Stimulated activated CD8-positive, alpha-beta memory T cell treated with anti-CD3 and anti-CD28 coated beads, Interleukin-4, amount 100 ng/mL, for 1 hour (primary cell): ENCODE measurements around the gene ZBTB44.
"Not testable (repeated sequence)": the region's sequence is repeated elsewhere in the genome, so short reads cannot be mapped to it uniquely, and the experiment has no call there.

Experiments used
- DNase-seq, 2 donors: peaks; one replicate each; pipeline ENCODE4 v3.0.0-alpha.2; 2020; ENCODE audit warnings: low read depth in 2 of 2, low spot score in 1 of 2

ZBTB44 gene, protein sequence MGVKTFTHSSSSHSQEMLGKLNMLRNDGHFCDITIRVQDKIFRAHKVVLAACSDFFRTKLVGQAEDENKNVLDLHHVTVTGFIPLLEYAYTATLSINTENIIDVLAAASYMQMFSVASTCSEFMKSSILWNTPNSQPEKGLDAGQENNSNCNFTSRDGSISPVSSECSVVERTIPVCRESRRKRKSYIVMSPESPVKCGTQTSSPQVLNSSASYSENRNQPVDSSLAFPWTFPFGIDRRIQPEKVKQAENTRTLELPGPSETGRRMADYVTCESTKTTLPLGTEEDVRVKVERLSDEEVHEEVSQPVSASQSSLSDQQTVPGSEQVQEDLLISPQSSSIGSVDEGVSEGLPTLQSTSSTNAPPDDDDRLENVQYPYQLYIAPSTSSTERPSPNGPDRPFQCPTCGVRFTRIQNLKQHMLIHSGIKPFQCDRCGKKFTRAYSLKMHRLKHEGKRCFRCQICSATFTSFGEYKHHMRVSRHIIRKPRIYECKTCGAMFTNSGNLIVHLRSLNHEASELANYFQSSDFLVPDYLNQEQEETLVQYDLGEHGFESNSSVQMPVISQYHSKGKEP

DNA sequence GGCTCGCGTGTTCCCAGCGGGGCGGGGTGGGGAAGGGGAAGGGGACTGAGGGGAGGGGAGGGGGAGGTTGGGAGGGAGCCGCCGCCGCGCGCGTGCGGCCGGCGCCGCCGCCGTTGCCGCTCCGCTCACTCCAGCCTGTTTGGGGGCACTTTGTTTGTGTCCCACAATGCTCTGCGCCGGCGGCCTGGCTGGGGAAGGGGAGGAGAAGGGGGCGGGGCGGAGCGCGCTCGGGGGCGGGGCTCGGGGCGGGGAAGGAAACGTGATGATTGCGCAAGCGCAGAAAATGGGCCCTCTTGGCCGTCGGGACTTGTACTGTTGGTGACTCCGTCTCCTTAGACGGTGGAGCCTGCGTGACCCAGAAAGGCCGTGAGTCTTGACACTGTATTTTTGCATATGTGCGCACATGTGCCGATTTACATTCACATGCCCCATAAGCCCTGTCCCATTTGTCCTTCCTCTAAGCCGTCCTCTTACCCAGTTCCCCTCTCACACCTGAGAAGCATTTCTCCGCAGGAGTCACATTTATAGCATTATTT lies at the start of gene ZBTB44:
TSS of gene ZBTB44 (minus strand) at position 168 of the 536 bp plus-strand sequence. CDS start 53,044 bp downstream, outside the sequence.
- DNase-seq, result peak; percentile 80 to 85

DNA sequence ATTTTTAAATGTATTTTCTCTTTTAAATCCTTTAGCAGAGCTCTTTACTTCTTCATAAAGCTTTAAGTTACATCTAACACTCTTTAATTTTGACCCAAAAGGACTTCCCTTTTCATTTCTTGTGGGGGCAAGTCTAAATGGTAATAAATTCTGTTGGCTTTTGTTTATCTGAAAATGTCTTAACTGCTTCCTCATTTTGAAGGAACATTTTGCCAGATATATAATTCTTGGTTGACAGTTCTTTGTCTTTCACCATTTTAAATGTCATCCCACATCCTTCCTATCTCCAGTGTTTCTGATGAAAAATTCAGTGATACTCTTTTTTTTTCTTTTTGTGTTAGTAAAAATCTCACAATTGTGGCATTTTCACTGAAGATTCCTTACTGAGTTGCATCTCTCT lies 44.7 kb upstream of the ZBTB44 start:
- no peak for DNase-seq

DNA sequence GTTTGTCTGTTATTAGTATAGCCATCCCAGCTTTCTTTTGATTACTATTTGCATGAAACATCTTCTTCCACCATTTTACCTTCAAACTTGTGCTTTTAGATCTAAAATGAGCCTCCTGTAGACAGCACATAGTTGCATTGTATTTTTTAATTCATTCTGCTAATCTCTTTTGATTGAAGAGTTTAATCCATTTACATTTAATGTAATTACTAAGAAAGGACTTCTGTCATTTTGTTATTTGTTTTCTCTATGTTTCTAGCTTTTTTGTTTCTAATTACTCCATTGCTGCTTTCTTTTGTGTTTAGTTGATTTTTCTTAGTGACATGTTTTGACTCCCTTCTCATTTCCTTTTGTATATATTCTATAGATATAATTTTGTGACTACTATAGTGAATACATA lies 43.7 kb upstream of the ZBTB44 start:
- DNase-seq, result no peak

DNA sequence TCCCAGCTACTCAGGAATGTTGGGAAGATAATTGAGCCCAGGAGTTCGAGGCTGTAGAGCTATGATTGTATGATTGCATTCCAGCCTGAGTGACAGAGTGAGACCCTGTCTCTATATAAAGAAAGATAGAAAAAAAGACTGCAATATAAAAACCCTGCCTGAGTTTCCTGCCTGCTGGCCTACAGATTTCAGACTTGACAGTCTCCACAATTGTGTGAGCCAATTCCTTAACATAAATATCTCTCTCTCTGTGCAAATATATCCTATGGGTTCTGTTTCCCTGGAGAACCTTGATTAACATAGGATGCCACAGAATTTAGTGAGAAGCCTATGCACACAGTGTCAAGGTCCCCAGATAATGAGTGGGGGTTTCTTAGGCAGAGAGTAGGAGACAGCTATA lies 32.5 kb upstream of the ZBTB44 start:
- no peak for DNase-seq

DNA sequence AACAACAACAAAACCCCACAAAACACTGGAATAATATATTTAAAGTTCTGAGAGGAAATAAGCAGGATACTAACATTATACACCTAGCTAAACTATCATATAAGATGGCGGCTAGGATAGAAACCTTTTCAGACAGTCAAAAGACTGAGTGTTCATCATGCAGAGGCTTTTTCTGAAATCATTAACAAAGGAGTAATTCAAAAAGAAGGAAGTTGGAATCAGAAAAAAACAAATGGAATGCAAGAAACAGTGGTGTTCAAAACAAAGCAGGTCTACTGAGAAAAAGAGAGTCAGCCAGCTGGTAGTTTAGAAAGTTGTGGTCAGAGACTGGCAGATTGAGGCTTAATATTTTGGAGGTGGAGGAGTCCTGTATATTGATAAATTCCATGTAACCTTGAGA lies 30.1 kb upstream of the ZBTB44 start:
- no peak for DNase-seq

DNA sequence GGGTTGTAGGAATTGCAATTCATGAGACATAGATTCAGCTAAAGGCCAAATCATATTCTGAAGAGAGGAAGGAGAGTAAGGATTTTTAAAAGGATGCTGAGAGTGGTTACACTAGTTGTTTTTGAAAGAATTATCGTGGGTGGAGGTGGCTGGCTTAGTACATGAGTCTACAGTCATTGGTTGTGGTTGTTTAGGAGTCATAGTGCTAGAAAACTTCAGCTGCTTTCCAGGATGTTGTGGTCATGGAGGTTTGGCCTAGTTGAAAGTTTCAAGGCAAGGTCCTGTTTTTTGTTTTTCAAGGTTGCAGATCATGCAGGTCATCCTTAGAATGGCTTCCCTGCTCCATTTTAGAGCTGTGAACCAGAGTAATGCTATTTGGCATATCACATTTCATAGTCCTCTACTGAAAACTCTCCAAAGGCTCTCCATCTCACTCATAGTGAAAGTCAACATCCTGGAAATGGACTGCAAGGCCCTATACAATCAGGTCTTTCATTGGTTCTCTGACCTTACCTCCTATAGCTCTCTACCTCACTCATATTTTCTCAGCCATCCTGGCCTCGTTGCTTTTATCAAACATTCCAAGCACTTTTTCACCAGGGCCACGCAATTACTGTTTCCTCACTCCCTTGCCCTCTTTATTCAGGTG lies 26.1 kb upstream of the ZBTB44 start:
- DNase-seq, result no peak

DNA sequence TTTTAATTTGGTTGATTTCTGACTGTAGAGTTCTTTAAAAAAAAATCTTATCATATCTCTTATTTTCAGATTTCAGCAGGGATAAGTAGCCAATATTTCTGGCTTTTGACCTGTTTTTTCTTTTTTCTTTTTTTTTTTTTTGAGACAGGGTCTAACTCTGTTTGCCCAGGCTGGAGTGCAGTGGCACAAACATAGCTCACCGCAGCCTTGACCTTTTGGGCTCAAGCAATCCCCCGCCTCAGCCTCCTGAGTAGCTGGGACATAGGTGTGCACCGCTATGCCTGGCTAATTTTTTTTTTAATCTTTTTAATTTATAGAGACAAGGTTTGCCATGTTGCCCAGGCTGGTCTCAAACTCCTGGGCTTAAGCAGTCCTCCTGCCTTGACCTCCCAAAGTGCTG lies 23.9 kb upstream of the ZBTB44 start:
- no peak for DNase-seq

DNA sequence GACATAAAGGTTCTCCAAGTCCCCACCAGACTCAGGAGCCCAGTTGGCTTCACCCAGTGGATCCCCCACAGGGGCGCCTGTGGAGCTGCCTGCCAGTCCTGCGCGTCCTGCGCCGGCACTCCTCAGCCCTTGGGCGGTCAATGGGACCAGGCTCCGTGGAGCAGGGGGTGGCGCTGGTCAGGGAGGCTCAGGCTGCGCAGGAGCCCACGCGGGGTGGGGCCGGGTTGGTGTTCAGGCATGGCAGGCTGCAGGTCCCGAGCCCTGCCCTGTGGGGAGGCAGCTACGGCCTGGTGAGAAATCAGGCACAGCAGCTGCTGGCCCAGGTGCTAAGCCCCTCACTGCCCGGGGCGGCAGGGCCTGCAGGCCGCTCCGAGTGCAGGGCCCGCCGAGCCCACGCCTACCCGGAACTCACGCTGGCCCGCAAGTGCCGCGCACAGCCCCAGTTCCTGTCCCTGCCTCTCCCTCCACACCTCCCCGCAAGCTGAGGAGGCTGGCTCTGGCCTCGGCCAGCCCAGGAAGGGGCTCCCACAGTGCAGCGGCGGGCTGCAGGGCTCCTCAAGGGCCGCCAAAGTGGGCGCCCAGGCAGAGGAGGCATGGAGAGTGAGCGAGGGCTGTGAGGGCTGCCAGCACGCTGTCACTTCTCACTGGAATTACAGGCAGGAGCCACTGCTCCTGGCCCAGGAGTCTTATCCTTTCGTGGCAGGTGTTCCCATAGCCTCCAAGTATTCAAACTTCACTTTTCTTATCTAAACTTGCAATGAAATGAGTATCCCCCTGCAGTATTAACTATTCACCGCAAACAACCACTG lies 22.8 kb upstream of the ZBTB44 start:
- DNase-seq, result no peak

DNA sequence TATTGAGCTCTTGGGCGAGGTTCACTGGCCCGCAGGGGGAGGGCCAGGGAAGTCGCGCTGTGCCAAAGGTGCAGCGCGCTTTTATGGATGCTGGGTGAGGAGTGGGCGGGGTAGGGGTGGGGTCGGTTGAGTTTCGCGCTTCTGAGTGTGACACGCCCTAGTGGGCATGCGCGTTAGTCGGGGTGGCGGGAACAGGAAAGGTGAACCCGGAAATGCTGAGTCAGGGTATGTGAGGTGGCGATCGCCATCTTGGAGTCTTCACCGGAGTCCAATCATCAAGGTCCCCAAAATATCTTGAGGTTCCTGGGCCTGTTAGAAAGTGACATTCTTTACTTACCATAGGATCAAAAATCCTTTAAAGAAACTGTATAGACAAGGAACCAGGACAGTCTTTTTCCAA lies 16.7 kb upstream of the ZBTB44 start:
- DNase-seq, result not testable (repeated sequence)

DNA sequence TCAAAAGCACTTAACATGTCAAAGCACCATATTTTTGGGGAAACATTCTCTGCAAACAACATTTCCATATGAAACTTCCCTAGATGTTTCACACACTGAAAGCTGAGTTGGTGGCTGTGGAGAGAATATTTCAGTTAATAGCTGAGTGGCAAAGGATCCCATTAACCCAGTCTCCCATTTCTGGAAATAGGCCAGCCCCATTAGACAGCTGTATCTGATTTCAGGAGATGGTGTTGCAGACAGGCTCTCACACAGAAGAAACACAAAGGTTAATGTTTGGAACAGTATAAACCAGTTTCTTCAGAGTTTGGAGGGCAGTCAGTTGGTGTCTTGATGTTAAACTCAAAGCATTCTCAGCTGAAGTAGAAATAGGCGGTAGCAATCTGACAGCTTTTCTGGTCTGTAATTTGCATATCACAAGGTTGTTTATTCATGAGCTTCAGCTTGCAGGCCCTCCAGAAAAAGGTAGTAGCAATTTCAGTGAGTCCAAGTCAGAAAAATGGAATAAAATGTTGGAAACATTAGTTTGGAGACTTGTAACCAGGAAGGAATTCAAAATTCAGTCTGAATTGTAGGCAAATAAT lies 15.5 kb upstream of the ZBTB44 start:
- no peak for DNase-seq

DNA sequence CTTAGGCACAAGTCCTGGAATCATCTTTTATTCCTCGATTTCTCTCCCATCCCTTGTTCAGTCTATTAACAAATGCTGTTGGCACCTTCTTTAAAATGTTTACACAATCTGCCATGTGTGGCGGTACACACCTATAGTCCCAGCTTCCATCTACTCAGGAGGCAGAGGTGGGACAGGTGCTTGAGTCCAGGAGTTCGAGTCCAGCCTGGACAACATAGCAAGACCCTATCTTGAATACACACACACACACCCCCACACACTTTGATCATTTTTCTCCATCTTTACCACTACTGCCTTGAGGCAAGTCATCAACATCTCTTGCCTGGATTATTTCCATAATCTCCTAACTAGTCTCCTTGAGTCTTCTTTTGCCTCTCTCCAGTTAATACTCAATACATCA lies 13.7 kb upstream of the ZBTB44 start:
- DNase-seq, result no peak

DNA sequence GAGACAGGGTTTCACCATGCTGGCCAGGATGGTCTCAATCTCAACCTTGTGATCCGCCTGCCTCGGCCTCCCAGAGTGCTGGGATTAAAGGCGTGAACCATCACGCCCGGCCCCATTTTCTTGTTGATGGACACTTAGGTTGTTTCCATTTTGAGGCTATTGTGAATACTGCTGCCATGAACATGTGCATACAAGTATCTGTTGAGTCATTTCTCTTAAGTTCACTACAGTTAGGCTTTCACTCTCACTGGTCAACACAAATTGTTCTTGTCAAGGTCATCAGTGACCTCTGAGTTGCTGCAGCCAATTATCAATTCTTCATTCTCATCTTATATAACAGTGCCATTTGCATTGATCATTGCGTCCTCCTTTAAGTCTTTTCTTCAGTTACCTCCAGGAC lies 13.0 kb upstream of the ZBTB44 start:
- no peak for DNase-seq

DNA sequence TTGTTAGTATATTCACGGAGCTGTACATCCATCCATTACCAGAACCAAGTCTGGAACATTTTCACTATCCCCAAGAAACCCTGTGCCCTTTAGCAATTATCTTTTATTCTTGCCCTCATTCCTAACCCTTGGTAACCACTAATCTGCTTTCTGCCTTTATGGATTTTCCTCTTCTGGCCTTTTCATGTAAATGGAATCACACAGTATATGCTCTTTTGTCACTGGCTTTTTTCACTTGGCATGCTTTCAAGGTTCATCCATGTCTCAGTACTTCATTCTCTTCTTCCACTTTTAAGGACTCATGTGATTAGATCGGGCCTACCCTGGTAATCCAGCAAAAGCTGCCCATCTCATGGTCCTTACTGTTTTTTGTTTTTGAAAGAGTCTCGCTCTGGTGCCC lies 11.0 kb upstream of the ZBTB44 start:
- no peak for DNase-seq

DNA sequence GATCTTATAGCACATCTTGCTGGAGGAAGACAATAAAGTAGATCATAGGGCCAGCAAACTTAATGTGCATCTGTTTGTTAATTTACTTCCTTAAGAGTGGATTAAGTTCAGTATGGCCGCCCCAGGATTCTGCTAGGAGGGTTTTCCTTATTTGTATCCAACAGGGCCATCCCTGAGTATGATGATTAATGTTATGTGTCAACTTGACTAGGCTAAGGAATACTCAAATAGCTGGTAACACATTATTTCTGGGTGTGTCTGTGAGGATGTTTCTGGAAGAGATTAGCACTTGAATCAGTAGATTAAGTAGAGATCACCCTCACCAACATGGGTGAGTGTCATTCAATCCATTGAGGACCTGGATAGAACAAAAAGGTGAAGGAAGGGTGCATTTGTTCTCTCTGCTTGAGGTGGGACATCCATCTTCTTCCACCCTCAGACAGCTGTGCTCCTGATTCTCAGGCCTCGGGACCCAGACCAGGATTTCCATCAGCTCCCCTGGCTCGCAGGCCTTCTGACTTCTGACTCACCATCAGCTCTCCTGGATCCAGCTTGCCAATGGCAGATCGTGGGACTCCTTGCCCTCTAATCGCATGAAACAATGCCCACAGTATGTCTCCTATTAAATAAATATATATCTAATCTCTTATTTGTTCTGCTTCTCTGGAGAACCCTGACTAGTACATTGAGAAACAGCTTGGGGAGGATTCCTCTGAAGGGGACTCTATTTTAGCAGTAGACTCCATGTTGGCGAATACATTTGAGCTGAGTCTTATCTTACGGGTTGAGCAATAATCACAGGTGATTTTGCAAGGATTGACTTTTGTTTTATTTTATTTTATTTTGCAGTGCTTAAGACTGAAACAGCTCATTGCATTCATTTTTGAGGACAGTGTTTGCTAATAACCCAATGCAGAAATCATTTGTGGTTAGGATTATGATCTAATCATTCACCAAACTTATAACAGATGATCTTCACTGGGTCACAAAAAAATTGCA lies 9.0 kb upstream of the ZBTB44 start:
- DNase-seq, result no peak

DNA sequence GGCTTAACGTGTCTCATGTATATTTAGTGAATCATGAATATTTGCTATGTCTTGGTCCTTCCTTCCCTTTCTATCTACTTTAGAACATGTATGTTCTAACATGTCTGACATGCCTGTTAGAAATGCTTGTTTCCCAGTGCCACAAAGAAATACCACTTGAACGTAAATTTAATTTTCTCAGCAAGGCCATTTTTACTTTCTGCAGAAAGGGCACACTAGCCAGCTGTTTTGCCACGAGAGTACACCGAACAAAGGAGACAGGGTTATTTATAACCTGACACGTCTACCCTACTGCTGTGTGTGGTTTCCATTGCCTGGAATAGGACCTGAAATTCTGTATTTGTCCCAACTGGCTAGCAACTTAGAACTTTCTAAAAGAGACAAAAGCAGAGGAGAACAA lies 7.4 kb upstream of the ZBTB44 start:
- no peak for DNase-seq

DNA sequence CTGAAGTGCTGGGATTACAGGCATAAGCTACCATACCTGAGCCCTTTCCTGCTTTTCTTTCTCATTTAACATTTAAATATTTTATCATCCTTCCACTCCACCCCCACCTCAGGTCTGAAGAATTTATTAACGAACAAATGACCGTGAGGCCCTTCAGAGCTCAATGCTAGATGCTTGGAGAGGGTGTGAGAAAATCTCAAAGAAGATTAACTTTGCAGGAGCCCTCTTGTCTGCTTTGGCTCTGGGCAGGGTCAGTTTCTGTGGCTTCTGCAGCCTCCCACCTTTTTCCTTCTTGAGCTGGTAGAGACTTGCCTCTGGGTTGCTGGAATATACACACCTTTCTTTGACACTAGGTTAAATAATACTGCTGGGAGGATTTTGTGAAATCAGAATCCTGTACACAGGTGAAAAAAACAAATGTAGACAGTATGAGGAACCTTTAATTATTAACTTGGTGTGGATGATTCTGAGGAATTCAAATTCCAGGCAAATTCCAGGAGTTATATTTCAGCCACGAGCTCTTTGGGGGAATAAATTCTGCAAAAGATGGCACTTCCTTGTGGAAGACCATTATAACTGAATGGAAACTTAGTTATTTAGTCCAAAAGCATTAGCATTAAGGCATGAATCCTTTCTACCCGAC lies 3.4 kb upstream of the ZBTB44 start:
- DNase-seq, result no peak

DNA sequence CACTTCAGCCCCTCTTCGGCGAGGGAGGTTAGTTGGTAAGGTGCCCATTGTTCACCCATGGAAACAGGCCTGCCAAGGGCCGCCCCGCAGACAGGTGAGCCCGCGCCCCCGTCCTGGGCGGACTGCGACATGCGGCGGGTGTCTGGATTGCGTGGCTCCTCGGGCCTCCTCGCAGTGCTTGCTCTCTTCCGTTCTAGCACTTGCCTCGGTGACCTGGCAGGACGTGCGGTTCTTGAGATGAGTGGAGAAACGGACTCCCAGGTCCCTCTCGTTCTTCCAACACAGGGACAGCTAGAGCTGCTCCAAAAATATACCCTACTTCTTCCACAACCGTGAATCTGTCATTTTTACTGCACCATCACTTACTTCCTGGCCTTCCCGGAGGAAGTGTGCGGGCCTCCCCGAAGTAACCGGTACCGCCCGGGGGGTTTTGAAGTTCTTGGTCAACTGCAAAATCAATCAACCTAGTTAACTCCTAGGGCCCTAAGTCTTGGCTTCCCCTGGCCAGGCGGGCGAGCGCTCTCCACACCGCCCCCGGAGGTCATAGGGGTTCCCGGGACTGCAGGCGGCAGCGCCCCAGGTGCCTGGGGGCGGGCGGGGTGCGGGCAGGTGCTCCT lies 745 bp upstream of the ZBTB44 start:
- peak in 1 of 2 donors; percentile 16 for DNase-seq

DNA sequence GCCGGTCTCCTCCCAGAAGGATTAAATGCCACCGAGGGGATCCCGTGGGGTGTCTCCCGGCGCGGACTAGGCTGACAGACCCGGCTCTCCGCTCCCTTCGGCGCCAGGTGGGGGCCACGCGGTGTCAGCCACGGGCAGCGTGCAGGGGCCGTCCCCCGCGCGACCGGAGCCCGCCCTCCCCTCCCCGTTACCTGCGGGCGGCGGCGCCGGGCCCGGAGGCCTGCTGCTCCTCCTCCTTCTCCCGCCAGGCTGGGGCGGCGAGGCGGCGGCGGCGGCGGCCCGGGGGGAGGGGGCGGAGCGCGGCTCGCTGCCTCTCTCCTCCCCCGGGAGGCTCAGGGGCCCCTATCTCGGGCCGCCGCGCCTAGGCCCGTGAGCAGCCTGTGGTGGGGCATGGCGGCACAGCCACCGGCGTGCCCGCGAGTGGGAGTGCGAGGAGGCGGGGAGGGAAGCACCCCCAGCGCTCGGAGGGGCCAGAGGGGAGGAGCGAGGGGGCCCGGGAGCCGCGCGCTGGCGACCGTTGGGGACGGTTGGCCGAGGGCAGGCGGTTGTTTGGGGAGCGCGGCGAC lies 450 bp downstream of the ZBTB44 start:
- peak; percentile 24 to 45 for DNase-seq
